HG02870 (cell line): Measurements from ENCODE around the gene PLA2G4D.
"Not testable (repeated sequence)": the region's sequence is repeated elsewhere in the genome, so short reads cannot be mapped to it uniquely, and the experiment has no call there.

Experiments used
- ATAC-seq: cut with Tn5 transposase; IDR thresholded peaks from one replicate; pipeline ENCODE4 v1.9.1; 2021; ENCODE audit warnings: mild to moderate bottlenecking, moderate library complexity; ENCODE audit not compliant: unreplicated experiment

PLA2G4D gene

DNA sequence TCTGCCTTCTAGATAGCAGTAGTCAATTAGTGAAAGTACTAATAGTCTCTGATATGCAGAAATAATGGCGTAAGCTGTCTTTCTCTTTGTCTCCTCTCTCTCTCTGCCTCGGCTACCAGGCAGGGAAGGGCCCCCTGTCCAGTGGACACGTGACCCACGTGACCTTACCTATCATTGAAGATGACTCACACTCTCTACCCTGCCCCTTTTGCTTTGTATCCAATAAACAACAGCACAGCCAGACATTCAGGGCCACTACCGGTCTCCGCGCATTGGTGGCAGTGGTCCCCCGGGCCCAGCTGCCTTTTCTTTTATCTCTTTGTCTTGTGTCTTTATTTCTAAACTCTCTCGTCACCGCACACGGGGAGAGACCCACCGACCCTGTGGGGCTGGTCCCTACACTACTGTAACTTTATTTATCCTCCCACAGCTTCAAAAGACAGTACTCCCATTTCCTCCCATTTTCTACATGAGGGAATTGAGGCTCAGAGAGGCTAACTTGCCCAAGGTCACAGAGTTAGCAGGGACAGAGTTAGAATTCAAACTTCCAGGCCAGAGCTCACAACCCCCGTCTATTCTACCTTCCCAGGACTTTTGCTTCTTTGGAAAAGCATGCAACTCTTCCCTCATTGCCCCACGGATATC is 2.5 kb downstream of the PLA2G4D start:
- not testable (repeated sequence) for ATAC-seq

DNA sequence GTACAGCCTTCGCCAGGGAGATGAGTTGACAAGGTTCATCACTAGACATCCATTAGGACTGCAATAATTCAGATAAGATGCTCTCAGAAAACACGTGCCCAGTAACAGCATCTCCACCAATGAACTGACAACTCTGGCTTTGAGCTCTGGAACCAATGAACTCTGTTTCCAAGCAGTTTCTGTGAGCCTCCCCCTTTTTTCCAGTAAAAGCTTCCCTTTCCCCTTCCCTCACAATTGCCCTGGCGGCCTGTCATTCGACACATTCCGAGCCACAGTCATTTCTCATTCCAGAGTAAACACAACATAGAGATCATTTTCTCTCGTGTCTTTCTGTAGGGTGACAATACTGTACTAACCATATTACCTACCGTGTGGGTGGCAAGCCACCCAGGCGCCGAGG is 3.6 kb downstream of the PLA2G4D start:
- ATAC-seq, result no peak

DNA sequence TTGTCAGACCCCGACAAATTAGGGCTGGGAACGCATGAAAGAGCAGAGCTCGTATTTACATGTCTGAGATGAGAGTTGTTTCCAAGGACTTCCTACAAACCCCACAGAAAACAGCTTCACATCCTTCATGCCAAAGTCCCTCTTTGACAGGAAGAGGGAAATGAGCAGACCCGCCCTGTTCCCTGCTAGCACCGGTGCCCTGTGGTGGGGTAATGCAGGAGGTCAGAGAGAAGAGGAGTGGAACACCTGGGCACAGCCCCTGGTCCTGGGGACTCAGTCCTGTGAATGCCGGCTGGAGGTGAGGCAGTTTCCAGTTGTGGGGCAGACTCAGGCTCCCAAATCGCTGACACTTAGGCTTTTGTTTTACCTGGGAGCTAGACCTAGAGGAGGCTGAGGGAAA is 4.0 kb downstream of the PLA2G4D start:
- ATAC-seq, result no peak

DNA sequence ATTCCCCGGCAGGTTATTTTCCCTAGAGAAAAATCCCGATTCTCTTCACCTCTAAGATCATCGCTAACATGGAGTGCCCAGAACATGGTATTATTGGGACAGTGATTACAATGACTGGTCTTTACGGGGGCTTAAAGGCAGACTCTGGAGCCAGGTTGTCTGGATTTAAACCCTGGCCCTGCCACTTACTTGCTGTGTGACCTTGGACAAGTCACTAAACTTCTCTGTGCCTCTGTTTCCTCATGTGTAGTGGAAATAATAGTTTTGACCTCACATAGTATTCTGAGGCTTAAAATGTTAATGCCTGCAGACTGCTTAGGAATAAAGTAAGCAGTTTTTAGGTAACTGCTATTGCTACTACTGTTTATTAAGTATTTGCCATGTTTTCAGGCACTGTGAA is 4.4 kb downstream of the PLA2G4D start:
- ATAC-seq, result no peak

DNA sequence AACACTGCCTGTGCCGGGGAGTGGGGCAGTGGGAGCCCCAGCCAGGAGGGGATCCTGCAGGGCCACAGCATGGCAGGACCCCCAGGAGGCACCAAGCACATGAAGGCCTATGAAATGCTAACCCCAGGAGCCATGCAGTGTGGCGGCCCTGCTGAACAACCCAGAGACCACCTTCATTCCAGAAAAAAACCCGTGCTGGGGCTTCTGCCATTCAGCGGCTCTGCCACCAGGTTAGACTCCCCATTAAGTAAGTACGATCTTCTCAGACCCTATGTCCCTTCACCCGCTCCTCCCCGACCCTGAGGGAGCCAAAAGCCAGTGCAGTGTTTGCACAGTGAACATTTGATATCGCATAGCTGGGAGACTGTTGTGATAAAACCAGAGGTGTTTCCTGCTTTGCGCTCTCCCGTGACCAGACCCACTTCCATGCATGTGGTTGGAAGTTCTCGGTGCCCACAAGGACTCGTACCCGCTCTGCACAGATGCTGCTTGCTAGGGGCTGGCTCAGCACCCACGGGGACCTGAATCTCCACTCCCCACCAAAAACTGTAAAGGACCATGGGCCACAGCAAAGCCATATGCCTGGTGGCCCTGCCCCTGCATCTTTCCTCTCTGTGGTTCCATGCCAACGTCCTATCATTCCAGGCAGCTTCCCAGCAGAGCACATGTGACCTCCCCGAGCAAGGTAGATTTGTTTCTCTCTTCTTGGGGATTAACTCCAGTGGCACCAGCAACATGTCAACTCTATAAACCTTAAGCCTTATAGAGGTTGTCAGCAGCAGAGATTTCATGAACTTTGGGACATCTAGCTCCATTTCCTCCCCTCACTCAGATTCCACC is 5.3 kb downstream of the PLA2G4D start:
- no peak for ATAC-seq

DNA sequence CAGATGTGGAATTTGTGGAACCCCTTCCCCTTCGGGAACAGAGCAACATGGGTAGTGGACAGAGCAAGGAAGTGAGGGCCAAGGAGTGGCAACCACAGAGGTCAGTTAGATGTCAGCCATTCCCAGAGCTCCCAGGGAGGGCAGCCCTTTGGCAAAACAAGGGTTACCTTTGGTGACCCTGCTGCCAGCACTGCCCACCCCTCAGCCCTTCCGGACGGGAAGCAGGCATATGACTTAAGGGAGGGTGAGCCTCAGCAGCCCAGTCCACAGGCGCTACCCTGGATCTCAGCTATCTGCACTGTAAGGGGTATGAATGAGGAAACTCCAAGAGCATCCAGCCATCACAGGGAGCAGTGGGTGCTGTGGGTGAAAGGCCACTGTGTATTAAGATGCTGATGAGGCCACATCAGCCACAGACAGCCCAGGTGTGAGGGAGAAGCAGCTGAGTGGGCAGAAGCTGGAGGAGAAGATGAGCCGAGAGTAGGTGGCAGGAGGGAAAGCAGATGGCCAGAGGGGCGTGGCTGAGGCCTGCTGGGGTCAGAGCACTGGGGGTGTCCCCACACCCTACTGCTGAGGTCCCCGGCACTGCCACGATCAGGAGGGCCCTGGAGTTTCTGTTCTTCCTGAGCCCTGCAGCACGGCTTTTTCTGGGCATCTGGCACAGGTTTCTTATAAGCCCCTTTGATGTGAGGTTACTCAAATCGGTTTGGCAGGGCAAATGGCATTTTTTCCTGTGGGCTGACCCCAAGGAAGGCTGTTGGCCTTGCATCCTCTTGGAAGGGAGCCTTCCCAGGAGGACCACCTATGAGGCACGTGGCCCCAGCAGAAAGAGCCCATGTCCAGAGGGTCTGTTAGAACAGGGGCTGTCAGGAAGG is 6.2 kb downstream of the PLA2G4D start:
- ATAC-seq, result no peak

DNA sequence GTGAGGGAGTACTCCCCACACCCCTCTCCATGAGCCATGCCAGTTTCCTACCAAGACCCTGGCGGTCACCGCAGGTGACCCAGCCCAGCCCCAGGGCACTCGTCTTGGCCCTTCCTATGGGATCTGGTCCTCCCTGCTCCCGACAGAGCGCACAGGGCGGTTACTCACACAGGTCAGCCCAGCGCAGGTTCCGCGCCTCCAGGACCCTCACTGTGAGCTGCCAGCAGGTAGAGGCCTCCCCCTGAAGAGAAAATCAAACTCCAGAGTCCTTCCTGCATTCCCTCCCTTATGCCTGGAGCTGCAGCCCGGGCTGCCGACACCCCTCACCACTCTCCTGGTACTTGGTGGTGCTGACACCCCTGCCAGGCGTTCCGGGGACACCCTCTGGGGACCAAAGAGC is 6.9 kb downstream of the PLA2G4D start:
- no peak for ATAC-seq

DNA sequence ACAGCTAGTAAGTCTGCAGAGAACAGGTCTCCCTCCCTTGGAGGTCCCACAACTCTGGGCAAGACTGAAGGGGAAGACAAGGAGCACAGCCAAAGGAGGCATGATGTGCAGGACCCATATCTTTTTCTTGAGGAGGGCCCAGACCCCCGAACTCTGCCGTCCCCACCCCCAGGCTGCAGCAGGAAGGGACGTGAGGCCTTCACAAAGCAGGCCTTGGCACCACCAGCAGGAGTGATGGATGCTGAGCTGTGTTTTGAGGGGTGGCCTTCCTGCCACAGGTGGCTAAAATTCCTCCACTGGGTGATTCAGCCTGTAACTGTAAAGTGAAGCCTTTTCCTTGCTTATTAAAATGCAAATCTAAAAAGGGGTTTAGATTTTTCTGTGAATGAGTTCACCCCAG is 8.6 kb downstream of the PLA2G4D start:
- ATAC-seq, result no peak

DNA sequence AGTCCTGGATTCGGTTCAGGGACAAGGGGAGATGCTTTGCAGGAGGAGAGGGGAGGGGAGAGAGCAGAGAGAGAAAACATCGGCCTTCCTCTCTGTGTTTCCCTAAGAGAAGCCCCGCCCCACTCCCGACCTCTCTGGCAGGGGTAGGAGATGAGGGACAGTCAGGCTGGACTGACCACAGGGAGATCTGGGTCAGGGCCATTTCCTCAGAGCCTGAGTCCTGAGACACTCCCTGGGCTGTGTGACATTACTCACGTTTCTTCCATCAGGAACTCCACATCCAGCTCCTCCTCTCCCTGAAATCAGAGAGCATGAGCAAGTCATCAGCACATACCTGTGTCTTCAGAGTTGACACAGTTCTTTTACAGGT is 9.1 kb downstream of the PLA2G4D start:
- no peak for ATAC-seq

DNA sequence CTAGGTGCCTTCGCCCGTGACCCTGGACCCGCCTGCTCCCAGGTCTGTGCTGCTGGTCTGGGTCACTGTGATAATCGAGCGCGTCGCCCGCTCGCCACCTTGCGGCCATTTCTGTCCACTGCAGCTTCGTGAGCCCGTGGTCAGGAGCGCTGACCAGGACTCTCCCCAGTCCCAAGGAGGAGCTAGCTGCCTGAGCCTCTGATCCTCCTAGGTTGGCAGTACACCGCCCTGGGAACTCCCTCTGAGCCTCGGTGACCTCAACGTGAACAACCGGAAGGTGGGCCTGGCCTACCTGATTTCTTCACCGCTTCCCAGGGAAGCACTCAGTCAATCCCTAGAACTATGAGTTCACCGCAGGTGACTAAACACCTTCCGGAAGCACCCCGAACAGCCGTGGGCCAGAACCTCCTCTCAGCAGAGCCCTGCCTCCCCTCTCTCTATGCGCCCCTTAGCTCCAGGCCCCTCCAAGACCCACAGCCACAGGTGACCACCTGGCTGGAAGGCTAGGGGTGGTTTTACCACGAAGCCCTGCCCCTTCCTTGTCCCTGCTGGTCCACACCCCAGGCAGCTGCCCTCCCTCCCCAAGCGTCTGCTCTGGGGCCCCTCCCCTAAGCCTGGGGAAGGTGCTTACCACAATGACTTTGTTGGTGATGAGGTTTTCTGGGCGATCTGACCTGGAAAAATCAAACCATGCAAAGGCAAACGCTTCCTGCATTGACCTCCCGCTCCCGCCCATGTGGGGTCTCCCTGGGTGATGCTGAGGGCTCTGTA is 9.7 kb downstream of the PLA2G4D start:
- no peak for ATAC-seq

DNA sequence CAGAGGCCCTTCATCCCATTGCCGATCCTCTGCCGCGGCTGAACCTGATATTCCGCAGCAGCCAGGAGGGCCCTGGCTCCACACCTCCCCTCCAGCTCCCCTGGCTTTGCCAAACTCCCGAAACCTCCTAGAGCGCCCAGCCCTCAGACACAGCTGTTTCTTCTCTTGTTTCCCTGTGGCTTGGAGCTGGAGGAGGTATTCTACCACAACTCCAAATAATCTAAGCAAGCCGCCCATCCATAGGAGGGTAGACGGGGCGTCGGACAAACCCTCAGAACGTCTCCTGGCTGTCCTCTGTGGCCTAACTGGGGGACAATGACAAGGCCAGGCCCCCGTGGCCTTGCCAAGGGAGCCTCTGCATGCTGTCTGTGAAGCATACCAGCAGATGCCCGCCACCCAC is 10.4 kb downstream of the PLA2G4D start:
- ATAC-seq, result no peak

DNA sequence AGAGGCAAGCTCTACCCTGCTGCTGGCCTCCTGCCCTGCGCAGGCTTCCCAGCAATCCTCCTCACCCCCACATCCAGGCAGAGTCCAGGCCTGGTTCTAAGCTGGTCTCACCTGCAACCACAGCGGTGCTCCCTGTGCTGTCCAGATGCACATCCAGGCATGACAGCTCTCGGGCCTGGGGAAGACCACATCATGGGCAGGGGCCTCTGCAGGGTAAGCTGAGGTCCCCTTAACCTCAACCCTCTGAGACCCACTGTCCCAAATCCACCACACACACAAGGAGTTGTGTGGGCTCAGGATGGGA is 10.8 kb downstream of the PLA2G4D start:
- no peak for ATAC-seq

DNA sequence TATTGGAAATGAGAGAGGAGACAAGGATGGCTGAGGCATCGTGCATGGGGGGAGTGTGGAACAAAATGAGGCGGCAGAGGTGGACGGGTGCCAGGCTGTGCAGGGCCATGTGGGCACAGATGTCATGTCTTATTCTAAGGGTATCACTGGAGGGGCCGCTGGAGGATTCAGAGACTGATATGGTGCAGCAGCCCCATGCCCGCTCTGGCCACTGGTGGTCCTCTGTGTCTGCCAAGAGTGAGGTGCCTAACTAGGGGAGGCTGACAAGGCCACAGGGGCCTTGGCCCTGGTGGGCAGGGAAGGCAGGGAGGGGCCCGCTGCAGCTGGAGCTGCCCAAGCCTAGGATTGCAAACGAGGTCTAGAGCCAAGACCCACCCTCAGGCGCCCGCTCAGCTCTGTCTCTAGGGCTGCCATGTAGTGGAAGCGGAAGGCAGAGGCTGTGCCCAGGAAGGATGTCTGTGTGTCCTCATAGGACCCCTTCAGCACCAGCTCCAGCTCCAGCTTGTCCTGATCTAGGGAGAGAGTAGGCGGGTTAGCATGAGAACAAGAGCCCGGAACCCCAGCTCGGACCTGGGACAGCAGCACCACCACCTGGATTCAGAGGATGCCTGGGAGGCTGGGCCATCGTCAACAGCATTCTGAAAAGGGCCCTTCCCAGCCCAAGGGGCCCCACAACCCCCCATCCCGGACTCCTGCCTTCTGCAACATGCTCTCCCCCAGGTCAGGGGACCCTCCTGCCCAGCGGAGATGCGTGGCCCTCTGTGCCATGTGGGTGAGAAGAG is 11.3 kb downstream of the PLA2G4D start:
- ATAC-seq, result no peak

DNA sequence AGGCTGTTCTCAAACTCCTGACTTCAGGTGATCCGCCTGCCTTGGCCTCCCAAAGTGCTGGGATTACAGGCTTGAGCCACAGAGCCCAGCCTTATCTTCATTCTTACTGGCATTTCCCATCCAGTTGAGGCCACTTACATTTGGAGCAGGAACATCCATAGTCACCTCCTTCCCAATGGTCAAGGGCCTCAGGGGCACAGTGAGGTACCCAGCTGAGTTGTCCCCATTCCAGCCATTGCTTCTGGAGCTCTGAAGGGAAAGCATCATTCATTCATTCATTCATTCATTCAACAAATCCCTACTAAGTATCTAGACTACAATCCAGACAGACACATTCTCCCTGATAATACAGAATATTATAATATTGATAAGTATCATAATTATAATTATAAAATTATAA is 12.2 kb downstream of the PLA2G4D start:
- no peak for ATAC-seq

DNA sequence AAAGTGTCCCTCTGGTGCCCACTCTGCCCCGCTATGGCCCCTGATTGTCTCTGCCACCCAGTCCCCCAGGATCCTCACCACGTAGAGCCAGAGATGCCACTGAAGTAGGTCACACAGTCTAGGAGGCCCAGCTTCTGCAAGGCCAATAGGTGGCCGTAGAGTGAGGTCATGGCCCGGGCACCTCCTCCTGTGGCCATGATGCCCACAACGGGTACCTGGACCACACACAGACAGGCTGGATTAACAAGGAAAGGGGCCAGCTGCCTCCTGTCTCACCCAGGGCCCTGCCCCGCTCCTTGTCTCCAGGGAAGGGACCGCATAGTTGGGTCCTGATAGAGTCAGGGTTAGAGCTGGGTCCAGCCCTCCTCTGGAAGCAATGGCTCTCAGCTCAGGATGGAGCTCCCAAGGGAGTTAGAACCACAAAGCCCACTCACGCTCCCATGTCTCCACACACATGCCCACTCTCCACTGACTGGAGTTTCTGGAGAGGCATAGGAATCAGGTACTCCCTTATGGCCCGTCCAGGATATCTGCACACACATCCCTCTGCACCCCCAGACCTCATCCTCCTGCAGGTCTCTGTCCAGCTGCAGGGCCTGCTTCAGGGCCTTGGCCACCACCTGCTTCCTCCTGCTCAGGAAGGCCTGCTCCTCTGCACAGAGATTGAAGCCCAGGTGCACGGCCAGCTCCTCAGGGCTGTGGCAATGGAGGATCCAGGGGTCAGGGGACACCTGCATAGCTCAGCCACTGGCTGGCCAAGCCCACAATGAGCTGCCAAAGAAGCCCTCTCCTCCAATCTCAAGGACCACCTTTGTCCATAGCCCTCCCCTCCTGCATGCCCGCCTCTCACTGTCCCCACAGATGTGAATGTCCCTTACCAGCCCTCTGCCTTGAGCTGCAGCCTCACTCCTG is 13.2 kb downstream of the PLA2G4D start:
- no peak for ATAC-seq

DNA sequence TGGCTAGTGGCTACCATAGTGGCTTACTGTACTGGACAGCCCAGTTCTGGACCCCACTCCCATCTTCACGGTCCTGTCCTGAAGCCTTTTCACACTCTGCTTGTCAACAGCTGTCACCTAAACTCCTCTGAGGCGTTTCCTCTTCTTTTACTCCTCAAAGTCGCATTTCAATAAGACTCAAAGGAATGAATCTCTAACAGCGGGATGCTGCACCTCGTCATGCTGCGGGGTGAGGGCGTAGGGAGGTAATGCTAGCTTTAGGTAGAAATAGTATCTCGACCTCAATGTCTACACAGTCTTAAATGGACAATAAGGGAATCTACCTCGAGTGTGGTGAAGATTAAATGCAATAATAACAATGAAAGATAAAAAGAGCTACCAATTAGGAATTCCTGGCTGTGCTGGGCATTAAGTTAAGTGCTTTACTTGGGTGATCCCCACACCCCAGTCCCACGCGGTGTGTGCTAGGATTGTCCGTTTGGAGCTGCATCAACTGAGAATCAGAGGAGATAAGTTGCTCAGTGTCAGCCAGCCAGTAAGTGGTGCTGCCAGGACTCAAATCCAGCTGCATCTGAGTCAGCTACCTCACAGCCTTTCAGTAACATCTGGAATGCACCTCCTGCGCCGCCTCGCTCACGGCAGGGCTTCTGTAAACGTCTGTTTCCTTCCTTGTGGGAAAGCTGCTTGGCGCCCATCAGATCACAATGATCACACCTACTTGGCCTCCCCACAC is 14.0 kb downstream of the PLA2G4D start:
- no peak for ATAC-seq

DNA sequence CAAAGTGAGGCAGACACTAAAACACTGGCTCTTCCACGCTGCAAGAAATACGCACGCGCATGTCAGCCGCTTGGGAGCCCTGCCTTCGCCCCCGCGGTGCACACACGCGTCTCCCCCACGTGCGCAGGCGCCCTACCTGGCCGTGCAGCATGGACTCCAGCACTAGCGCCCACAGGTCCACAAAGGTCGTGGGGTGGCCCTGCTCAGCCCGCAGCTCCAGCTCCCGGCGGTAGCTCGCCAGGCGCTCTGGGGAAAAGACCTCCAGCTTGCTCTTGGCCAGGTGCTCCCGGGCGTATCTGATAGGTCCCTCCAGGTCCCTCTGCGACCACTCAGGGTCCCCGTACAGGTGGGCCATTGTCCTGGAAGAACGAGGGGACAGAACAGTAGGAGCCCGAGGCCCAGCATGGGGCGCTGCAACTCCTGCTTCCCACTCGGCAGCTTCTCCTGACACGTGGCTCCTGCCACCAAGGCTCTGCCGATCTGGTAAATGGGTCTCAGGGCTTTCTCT is 14.9 kb downstream of the PLA2G4D start:
- no peak for ATAC-seq

DNA sequence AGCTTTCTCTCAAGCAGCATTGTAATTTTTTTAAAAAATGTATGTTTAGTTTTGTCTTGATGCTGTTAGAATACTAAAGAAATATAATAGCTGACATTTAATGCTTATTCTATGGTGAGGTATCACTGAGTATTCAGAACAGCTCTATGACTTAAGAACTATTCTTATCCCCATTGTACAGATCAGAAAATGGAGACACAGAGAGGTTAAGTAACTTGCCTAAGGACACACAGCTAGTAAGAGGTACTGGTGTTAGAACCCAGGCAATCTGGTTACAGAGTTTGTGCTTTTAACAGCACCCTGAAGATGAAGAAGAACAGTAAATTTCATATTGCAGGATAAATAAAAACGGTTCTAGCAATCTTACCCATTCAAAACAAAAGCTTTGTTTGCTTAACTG is 15.5 kb downstream of the PLA2G4D start:
- no peak for ATAC-seq
